Naive thymus-derived CD8-positive, alpha-beta T cell (primary cell): Measurements from ENCODE around the gene SCRT2. TPM values are rescaled to one million over a fixed set of nuclear protein-coding genes. Genes with fewer than 3 reads are reported as not detected.

Experiments used
- ATAC-seq, 2 donors: fragments of 150-1000 bp; cut with Tn5 transposase in 1 of 2; sonication (Bioruptor Pico), chemical (Tn5 transposase) in 1 of 2; 1 replicate in 1 of 2; 2 replicates in 1 of 2; pipeline ENCODE4 v1.10.0; 2021; ENCODE audit warnings: mild to moderate bottlenecking in 2 of 2, moderate library complexity in 2 of 2
- POLR2A ChIA-PET: fragments of 350-600 bp; sonication (Branson Sonifier 250); formaldehyde crosslinking; loops from one replicate; lab custom pipeline; 2021; ENCODE audit warnings: antibody characterized with exemption; lab: Charles Lee
- DNase-seq, 10 donors: peaks; one replicate each; pipeline versions ENCODE4 v3.0.0 to v3.0.0-alpha.2; 2020 to 2022
- H3K27ac Mint-ChIP-seq, 10 donors: one replicate each; pipeline ENCODE4 v1.8.0; 2020 to 2022; ENCODE audit warnings: mild to moderate bottlenecking in 10 of 10, mixed read lengths in 10 of 10, moderate library complexity in 4 of 10, inconsistent platforms in 1 of 10
- H3K27me3 Mint-ChIP-seq, 5 donors: one replicate each; pipeline ENCODE4 v1.8.0; 2021 to 2022; ENCODE audit warnings: mixed read lengths in 5 of 5
- H3K36me3 Mint-ChIP-seq, 3 donors: one replicate each; pipeline ENCODE4 v1.8.0; 2020 to 2022; ENCODE audit warnings: mixed read lengths in 3 of 3, mild to moderate bottlenecking in 2 of 3, inconsistent platforms in 1 of 3
- H3K4me1 Mint-ChIP-seq, 4 donors: one replicate each; pipeline ENCODE4 v1.8.0; 2021 to 2022; ENCODE audit warnings: mixed read lengths in 4 of 4
- H3K4me3 Mint-ChIP-seq, 10 donors: one replicate each; pipeline ENCODE4 v1.8.0; 2020 to 2022; ENCODE audit warnings: mild to moderate bottlenecking in 10 of 10, mixed read lengths in 10 of 10, moderate library complexity in 6 of 10, inconsistent platforms in 1 of 10
- H3K9me3 Mint-ChIP-seq, 9 donors: one replicate each; pipeline ENCODE4 v1.8.0; 2020 to 2022; ENCODE audit warnings: mixed read lengths in 9 of 9, mild to moderate bottlenecking in 3 of 9, inconsistent platforms in 1 of 9, moderate library complexity in 1 of 9
- polyA plus RNA-seq, 3 donors: library from polyadenylated mRNA; unstranded; fragments of 300-500 nt; fragmentation: Illumina TruSeq; gene quantifications; one replicate each; pipeline ENCODE4 v1.2.3, GENCODE V29; 2021
- total RNA-seq, 8 experiments: library from RNA in 2 of 8; stranded (reverse) in 2 of 8; gene quantifications; one replicate each; pipeline ENCODE4 v1.2.3 and lab custom pipeline; 2021 to 2026

Gene SCRT2
- total and polyA plus RNA-seq, 5 experiments from 2014 or later: not detected

GRCh38 chr20:653590-654416, 21.8 kb downstream of the SCRT2 start:
- peak overlapping the region in 2 of 10 donors; percentile 29 to 83 for H3K27ac Mint-ChIP-seq
- peak in 1 of 2 donors; percentile 51 for ATAC-seq
- H3K4me3 Mint-ChIP-seq: peak overlapping the region; percentile 41 to 85 (median 74)
- H3K9me3 Mint-ChIP-seq: no peaks in the 10 kb centered on the region
- no peaks in the 10 kb centered on the region for H3K36me3 Mint-ChIP-seq
- no peak for DNase-seq
- H3K4me1 Mint-ChIP-seq: peaks cover 0 to 25% (median 12%) of the 10 kb centered on the region in 4 donors
- POLR2A ChIA-PET: no interaction called here
- peaks cover 9 to 88% (median 29%) of the 10 kb centered on the region in 5 donors for H3K27me3 Mint-ChIP-seq

- Mint-ChIP-seq H3K36me3 (no peaks in the 10 kb centered on the region), H3K4me1 (peaks cover 0 to 25% (median 12%) of the 10 kb centered on the region in 4 donors), H3K27me3 (peaks cover 4 to 83% (median 22%) of the 10 kb centered on the region in 5 donors), H3K27ac (peak within 1 kb of the TSS in 5 of 10 donors; percentile 41 to 85 (median 68)), H3K4me3 (peak within 1 kb of the TSS; percentile 41 to 85 (median 78)), H3K9me3 (no peaks in the 10 kb centered on the region)
- peak; percentile 93 to 96 for ATAC-seq
- POLR2A ChIA-PET: no interaction called here
- DNase-seq: peak; percentile 28 to 80 (median 58)
Observed at GRCh38 chr20:653110-653589, 22.5 kb downstream of the SCRT2 start, which contains the start of gene SRXN1. TSS of gene SRXN1 (minus strand) at chr20:653200. CDS start at chr20:653185, 15 bp downstream.

- peak overlapping the region in 4 of 10 donors; percentile 54 to 85 (median 74) for H3K27ac Mint-ChIP-seq
- no peaks in the 10 kb centered on the region for H3K9me3 Mint-ChIP-seq
- POLR2A ChIA-PET: no interaction called here
- H3K27me3 Mint-ChIP-seq: peaks cover 0 to 78% (median 18%) of the 10 kb centered on the region in 5 donors
- H3K4me1 Mint-ChIP-seq: peaks cover 0 to 25% (median 12%) of the 10 kb centered on the region in 4 donors
- peaks cover 0 to 4% (median 0%) of the 10 kb centered on the region in 3 donors for H3K36me3 Mint-ChIP-seq
- DNase-seq: no peak
- ATAC-seq: no peak
- H3K4me3 Mint-ChIP-seq: peak overlapping the region; percentile 15 to 84 (median 74)
Observed at GRCh38 chr20:652615-653109, 22.9 kb downstream of the SCRT2 start.

- no peak for ATAC-seq
- POLR2A ChIA-PET: no interaction called here
Observed at GRCh38 chr20:651713-652614, 23.6 kb downstream of the SCRT2 start.

GRCh38 chr20:650954-651353, 24.6 kb downstream of the SCRT2 start:
- Mint-ChIP-seq H3K36me3 (peaks cover 0 to 4% (median 0%) of the 10 kb centered on the region in 3 donors), H3K27ac (no peak overlapping the region), H3K27me3 (peaks cover 0 to 61% (median 11%) of the 10 kb centered on the region in 5 donors), H3K4me1 (peaks cover 0 to 26% (median 12%) of the 10 kb centered on the region in 4 donors), H3K9me3 (no peaks in the 10 kb centered on the region), H3K4me3 (peak overlapping the region in 4 of 10 donors; percentile 14 to 82 (median 50))
- no peak for DNase-seq
- ATAC-seq: no peak
- POLR2A ChIA-PET: no interaction called here

More at GRCh38 chr20:651713-652614, 23.6 kb downstream of the SCRT2 start:
- H3K4me3 Mint-ChIP-seq: peak overlapping the region; percentile 15 to 84 (median 74)
- H3K27me3 Mint-ChIP-seq: peaks cover 0 to 71% (median 18%) of the 10 kb centered on the region in 5 donors
- H3K9me3 Mint-ChIP-seq: no peaks in the 10 kb centered on the region
- peaks cover 0 to 4% (median 0%) of the 10 kb centered on the region in 3 donors for H3K36me3 Mint-ChIP-seq
- H3K4me1 Mint-ChIP-seq: peaks cover 0 to 25% (median 12%) of the 10 kb centered on the region in 4 donors
- peak overlapping the region in 4 of 10 donors; percentile 41 to 85 (median 61) for H3K27ac Mint-ChIP-seq
- DNase-seq: no peak

- H3K36me3 Mint-ChIP-seq: peaks cover 0 to 4% (median 0%) of the 10 kb centered on the region in 3 donors
- peaks cover 0 to 54% (median 10%) of the 10 kb centered on the region in 5 donors for H3K27me3 Mint-ChIP-seq
- no peaks in the 10 kb centered on the region for H3K9me3 Mint-ChIP-seq
- DNase-seq: no peak
- peak overlapping the region in 2 of 10 donors; percentile 2 to 41 for H3K27ac Mint-ChIP-seq
- H3K4me3 Mint-ChIP-seq: peak overlapping the region in 1 of 10 donors; percentile 5
- POLR2A ChIA-PET: no interaction called here
- no peak for ATAC-seq
- H3K4me1 Mint-ChIP-seq: peaks cover 0 to 31% (median 15%) of the 10 kb centered on the region in 4 donors
Observed at GRCh38 chr20:650281-650680, 25.3 kb downstream of the SCRT2 start.

GRCh38 chr20:647479-648019, 28.1 kb downstream of the SCRT2 start:
- ATAC-seq: no peak
- H3K27ac Mint-ChIP-seq: no peak overlapping the region

GRCh38 chr20:646868-647233, 28.8 kb downstream of the SCRT2 start:
- ATAC-seq (no peak), DNase-seq (no peak)
- Mint-ChIP-seq H3K36me3 (peaks cover 0 to 4% (median 0%) of the 10 kb centered on the region in 3 donors), H3K4me3 (no peak overlapping the region), H3K4me1 (peaks cover 0 to 17% (median 10%) of the 10 kb centered on the region in 4 donors), H3K27ac (peak overlapping the region in 1 of 10 donors; percentile 59), H3K27me3 (peaks cover 6 to 53% (median 16%) of the 10 kb centered on the region in 5 donors), H3K9me3 (no peaks in the 10 kb centered on the region)
- POLR2A ChIA-PET: no interaction called here

More at GRCh38 chr20:647479-648019, 28.1 kb downstream of the SCRT2 start:
- H3K9me3 Mint-ChIP-seq: no peaks in the 10 kb centered on the region
- H3K27me3 Mint-ChIP-seq: peaks cover 6 to 59% (median 16%) of the 10 kb centered on the region in 5 donors
- peaks cover 0 to 24% (median 13%) of the 10 kb centered on the region in 4 donors for H3K4me1 Mint-ChIP-seq
- peaks cover 0 to 4% (median 0%) of the 10 kb centered on the region in 3 donors for H3K36me3 Mint-ChIP-seq
- no peak overlapping the region for H3K4me3 Mint-ChIP-seq
- POLR2A ChIA-PET: no interaction called here
- DNase-seq: no peak

- Mint-ChIP-seq H3K4me1 (peaks cover 4 to 16% (median 10%) of the 10 kb centered on the region in 4 donors), H3K36me3 (peaks cover 0 to 4% (median 0%) of the 10 kb centered on the region in 3 donors), H3K9me3 (no peaks in the 10 kb centered on the region), H3K27ac (peak overlapping the region in 1 of 10 donors; percentile 59), H3K27me3 (peaks cover 6 to 47% (median 18%) of the 10 kb centered on the region in 5 donors), H3K4me3 (no peak overlapping the region)
- POLR2A ChIA-PET: no interaction called here
- DNase-seq (no peak), ATAC-seq (no peak)
Observed at GRCh38 chr20:646107-646867, 29.3 kb downstream of the SCRT2 start.

- peaks cover 5 to 18% (median 12%) of the 10 kb centered on the region in 4 donors for H3K4me1 Mint-ChIP-seq
- peaks cover 6 to 39% (median 21%) of the 10 kb centered on the region in 5 donors for H3K27me3 Mint-ChIP-seq
- H3K36me3 Mint-ChIP-seq: peaks cover 0 to 4% (median 0%) of the 10 kb centered on the region in 3 donors
- POLR2A ChIA-PET: no interaction called here
- H3K4me3 Mint-ChIP-seq: no peak overlapping the region
- ATAC-seq: peak; percentile 69 to 78
- peak; percentile 15 to 77 (median 59) for DNase-seq
- H3K27ac Mint-ChIP-seq: no peak overlapping the region
- no peaks in the 10 kb centered on the region for H3K9me3 Mint-ChIP-seq
Observed at GRCh38 chr20:645318-646106, 30.1 kb downstream of the SCRT2 start.
